ENCODE measurements around the gene CDK10.
A peak's percentile ranks its signal among the peaks of the same experiment; 100 is the strongest.

CDK10 gene

DNA sequence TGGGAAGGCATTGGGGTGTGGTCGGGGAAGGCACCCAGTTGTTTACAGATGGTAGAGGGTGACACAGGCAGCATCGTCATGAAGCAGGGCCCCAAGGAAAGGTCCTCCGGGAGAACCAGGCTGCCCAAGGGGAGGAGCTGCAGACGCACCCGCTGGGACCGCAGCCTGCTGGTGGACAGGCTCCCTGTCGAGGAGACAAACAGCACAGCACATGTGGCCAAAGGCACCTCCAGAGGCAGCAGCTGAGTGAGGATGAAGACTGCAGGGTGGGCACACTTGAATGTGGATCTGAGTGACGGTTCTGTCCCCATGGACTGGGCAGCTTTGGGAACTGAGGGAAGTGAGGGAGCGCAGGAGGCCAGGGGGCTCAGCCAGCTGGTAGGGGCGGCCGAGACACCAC is 41.4 kb upstream of the CDK10 start:
- H3K4me3 ChIP-seq (ENCODE audit: insufficient read length, low read depth) = no peak overlapping the region
- TF ChIP-seq ZNF274 (IDR thresholded peaks at IDR 0.05; ENCODE audit: low read depth, low read length) (no peak), YY1 (IDR thresholded peaks at IDR 0.05; ENCODE audit: insufficient read depth, insufficient read length) (no peak), SUZ12 (IDR thresholded peaks at IDR 0.05; ENCODE audit: extremely low read depth, insufficient read depth, insufficient read length) (no peak)
- no peaks in the 10 kb centered on the region for H3K9me3 ChIP-seq (ENCODE audit: insufficient read depth, low read length)
- no peak overlapping the region for H3K9ac ChIP-seq (ENCODE audit: insufficient read length, low read depth)
- H3K36me3 ChIP-seq (ENCODE audit: insufficient read depth, insufficient read length, low read length) = peaks cover 35% of the 10 kb centered on the region
- no peak for DNase-seq (ENCODE audit: low read depth, low spot score)
- H3K27me3 ChIP-seq (ENCODE audit: insufficient read depth, insufficient read length) = no peaks in the 10 kb centered on the region
- peaks cover 13% of the 10 kb centered on the region for H3K4me1 ChIP-seq (ENCODE audit: insufficient read depth, insufficient read length)

DNA sequence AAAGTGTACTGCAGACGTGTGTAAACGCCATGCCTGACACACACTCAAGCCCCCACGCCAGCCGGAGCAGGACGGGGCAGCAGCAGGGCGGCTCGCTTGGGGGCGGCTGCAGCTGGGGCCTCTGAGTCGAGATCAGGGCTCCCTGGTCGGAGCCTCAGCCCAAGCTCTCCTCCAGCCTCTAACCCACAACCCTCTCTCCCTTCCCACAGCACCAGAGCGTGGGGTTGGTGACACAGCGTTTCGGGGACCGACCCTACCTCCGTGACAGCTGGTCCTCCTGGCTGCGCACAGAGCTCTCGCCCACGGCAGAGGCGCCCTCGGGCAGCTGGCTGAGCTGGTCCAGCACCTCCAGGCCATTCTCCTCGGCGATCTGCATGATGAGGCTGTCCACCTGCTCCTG is 40.2 kb upstream of the CDK10 start:
- H3K36me3 ChIP-seq (ENCODE audit: insufficient read depth, insufficient read length, low read length) = peaks cover 44% of the 10 kb centered on the region
- H3K27me3 ChIP-seq (ENCODE audit: insufficient read depth, insufficient read length) = no peaks in the 10 kb centered on the region
- no peak overlapping the region for H3K9ac ChIP-seq (ENCODE audit: insufficient read length, low read depth)
- no peaks in the 10 kb centered on the region for H3K9me3 ChIP-seq (ENCODE audit: insufficient read depth, low read length)
- peaks cover 13% of the 10 kb centered on the region for H3K4me1 ChIP-seq (ENCODE audit: insufficient read depth, insufficient read length)
- H3K4me3 ChIP-seq (ENCODE audit: insufficient read length, low read depth) = no peak overlapping the region
- DNase-seq (ENCODE audit: low read depth, low spot score) = no peak
- TF ChIP-seq ZNF274 (IDR thresholded peaks at IDR 0.05; ENCODE audit: low read depth, low read length) = no peak
- no peak for TF ChIP-seq YY1 (IDR thresholded peaks at IDR 0.05; ENCODE audit: insufficient read depth, insufficient read length)
- TF ChIP-seq SUZ12 (IDR thresholded peaks at IDR 0.05; ENCODE audit: extremely low read depth, insufficient read depth, insufficient read length) = no peak

DNA sequence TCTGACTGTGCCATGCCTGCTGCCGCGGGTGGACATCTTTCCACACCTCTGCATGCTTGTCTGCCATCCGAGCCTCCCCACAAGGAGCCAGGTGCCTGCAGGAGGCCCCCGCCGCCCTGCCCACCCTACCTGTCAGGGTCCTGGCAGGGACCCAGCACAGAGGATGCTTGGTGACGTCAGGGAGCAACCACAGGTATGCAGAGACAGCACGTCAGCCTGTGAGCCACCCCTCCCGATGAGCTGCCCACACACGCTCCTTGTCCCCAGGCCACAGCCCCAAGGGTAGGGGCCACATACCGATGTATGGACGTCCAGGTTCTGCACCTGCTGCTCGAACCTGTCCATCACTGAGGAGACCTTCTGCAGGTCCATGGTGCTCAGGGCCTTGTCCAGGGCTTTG is 39.6 kb upstream of the CDK10 start:
- TF ChIP-seq ZNF274 (IDR thresholded peaks at IDR 0.05; ENCODE audit: low read depth, low read length) (no peak), SUZ12 (IDR thresholded peaks at IDR 0.05; ENCODE audit: extremely low read depth, insufficient read depth, insufficient read length) (no peak), YY1 (IDR thresholded peaks at IDR 0.05; ENCODE audit: insufficient read depth, insufficient read length) (no peak)
- Histone ChIP-seq H3K4me3 (ENCODE audit: insufficient read length, low read depth) (no peak overlapping the region), H3K36me3 (ENCODE audit: insufficient read depth, insufficient read length, low read length) (peaks cover 50% of the 10 kb centered on the region), H3K9me3 (ENCODE audit: insufficient read depth, low read length) (no peaks in the 10 kb centered on the region), H3K9ac (ENCODE audit: insufficient read length, low read depth) (no peak overlapping the region), H3K27me3 (ENCODE audit: insufficient read depth, insufficient read length) (no peaks in the 10 kb centered on the region), H3K4me1 (ENCODE audit: insufficient read depth, insufficient read length) (peaks cover 11% of the 10 kb centered on the region)
- no peak for DNase-seq (ENCODE audit: low read depth, low spot score)

DNA sequence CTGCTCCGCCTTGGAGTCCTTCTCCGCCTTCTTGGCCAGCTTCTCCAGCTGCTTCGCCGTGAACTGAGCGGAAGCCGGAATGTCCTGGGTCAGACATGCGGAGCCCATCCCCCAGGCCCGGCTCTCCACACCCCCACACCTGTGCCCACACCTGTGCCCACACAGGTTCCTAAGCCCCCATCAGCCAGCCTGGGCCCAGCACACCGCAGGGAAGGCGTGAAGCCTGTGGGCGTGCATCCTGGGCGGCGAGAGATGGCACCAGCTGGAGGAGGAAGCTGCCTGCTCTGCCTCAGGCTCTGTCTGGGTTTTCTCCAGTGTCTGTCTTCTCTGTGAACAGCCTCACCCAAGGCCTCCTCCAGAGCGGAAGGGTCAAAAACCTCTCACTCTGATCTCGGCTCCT is 34.9 kb upstream of the CDK10 start:
- DNase-seq (ENCODE audit: low read depth, low spot score) = no peak
- no peaks in the 10 kb centered on the region for H3K27me3 ChIP-seq (ENCODE audit: insufficient read depth, insufficient read length)
- no peak overlapping the region for H3K9ac ChIP-seq (ENCODE audit: insufficient read length, low read depth)
- no peak for TF ChIP-seq SUZ12 (IDR thresholded peaks at IDR 0.05; ENCODE audit: extremely low read depth, insufficient read depth, insufficient read length)
- no peak for TF ChIP-seq YY1 (IDR thresholded peaks at IDR 0.05; ENCODE audit: insufficient read depth, insufficient read length)
- TF ChIP-seq ZNF274 (IDR thresholded peaks at IDR 0.05; ENCODE audit: low read depth, low read length) = no peak
- no peaks in the 10 kb centered on the region for H3K9me3 ChIP-seq (ENCODE audit: insufficient read depth, low read length)
- no peak overlapping the region for H3K4me3 ChIP-seq (ENCODE audit: insufficient read length, low read depth)
- H3K4me1 ChIP-seq (ENCODE audit: insufficient read depth, insufficient read length) = peaks cover 7% of the 10 kb centered on the region
- peaks cover 48% of the 10 kb centered on the region for H3K36me3 ChIP-seq (ENCODE audit: insufficient read depth, insufficient read length, low read length)

DNA sequence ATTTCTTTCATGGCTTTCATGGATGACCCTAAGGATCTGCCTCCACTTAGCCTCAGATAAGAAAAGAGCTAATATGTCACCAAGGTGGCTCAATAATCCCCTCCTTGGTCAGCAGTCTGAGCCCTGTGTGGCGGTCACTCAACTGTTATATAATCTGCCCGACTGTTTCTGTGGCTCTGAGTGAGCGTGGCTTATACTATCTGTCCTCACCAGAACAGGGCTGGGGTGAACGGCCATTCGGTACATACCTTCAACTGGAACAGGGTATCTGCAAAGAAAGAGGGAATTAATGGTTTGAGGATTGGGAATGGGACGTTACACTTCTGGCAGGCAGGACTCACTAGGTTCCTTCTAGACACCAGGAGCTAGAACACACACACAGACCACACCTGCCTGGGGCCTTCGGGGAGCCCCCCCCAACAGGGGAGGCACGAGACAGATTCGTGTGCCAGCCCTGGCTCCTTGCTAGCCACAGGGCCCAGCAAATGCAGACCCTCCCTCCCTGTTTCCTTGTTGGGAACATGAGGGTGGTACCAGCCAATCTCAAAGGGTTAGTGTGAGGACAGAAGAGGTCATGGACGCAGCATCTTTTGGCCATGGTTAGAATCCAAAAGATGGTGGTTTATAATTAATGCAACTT is 32.7 kb upstream of the CDK10 start:
- Histone ChIP-seq H3K36me3 (ENCODE audit: insufficient read depth, insufficient read length, low read length) (peaks cover 42% of the 10 kb centered on the region), H3K4me1 (ENCODE audit: insufficient read depth, insufficient read length) (peaks cover 7% of the 10 kb centered on the region), H3K27me3 (ENCODE audit: insufficient read depth, insufficient read length) (no peaks in the 10 kb centered on the region), H3K9me3 (ENCODE audit: insufficient read depth, low read length) (no peaks in the 10 kb centered on the region), H3K4me3 (ENCODE audit: insufficient read length, low read depth) (no peak overlapping the region), H3K9ac (ENCODE audit: insufficient read length, low read depth) (no peak overlapping the region)
- TF ChIP-seq SUZ12 (IDR thresholded peaks at IDR 0.05; ENCODE audit: extremely low read depth, insufficient read depth, insufficient read length) (no peak), YY1 (IDR thresholded peaks at IDR 0.05; ENCODE audit: insufficient read depth, insufficient read length) (no peak), ZNF274 (IDR thresholded peaks at IDR 0.05; ENCODE audit: low read depth, low read length) (no peak)
- no peak for DNase-seq (ENCODE audit: low read depth, low spot score)

DNA sequence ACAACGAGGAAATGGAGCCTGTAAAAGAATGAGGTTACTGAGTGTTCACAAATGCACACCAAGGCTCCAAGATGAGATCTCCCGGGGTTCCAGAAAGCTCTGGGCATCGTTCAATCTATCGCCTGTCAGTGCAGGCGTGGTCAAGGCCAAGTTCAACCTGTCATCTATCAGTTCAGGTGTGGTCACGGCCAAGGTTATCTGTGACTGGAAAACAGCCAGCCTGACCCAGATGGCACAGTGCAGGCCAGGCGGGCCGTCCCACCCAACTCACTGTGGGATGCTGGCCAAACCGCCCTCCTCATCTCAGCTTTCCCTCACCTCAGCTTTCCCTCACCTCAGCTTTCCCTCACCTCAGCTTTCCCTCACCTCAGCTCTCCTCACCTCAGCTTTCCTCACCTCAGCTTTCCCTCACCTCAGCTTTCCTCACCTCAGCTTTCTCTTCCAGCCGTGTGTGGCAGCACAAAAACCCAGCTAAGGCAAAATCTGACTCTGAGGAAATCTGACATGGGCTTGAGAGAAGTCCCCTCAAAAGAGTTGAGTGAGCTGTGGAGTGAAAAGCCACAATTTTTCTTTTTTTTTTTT is 31.3 kb upstream of the CDK10 start:
- H3K27me3 ChIP-seq (ENCODE audit: insufficient read depth, insufficient read length) = no peaks in the 10 kb centered on the region
- DNase-seq (ENCODE audit: low read depth, low spot score) = no peak
- H3K9me3 ChIP-seq (ENCODE audit: insufficient read depth, low read length) = no peaks in the 10 kb centered on the region
- TF ChIP-seq YY1 (IDR thresholded peaks at IDR 0.05; ENCODE audit: insufficient read depth, insufficient read length) (no peak), ZNF274 (IDR thresholded peaks at IDR 0.05; ENCODE audit: low read depth, low read length) (no peak), SUZ12 (IDR thresholded peaks at IDR 0.05; ENCODE audit: extremely low read depth, insufficient read depth, insufficient read length) (no peak)
- no peak overlapping the region for H3K4me3 ChIP-seq (ENCODE audit: insufficient read length, low read depth)
- peaks cover 7% of the 10 kb centered on the region for H3K4me1 ChIP-seq (ENCODE audit: insufficient read depth, insufficient read length)
- H3K36me3 ChIP-seq (ENCODE audit: insufficient read depth, insufficient read length, low read length) = peaks cover 53% of the 10 kb centered on the region
- H3K9ac ChIP-seq (ENCODE audit: insufficient read length, low read depth) = no peak overlapping the region

DNA sequence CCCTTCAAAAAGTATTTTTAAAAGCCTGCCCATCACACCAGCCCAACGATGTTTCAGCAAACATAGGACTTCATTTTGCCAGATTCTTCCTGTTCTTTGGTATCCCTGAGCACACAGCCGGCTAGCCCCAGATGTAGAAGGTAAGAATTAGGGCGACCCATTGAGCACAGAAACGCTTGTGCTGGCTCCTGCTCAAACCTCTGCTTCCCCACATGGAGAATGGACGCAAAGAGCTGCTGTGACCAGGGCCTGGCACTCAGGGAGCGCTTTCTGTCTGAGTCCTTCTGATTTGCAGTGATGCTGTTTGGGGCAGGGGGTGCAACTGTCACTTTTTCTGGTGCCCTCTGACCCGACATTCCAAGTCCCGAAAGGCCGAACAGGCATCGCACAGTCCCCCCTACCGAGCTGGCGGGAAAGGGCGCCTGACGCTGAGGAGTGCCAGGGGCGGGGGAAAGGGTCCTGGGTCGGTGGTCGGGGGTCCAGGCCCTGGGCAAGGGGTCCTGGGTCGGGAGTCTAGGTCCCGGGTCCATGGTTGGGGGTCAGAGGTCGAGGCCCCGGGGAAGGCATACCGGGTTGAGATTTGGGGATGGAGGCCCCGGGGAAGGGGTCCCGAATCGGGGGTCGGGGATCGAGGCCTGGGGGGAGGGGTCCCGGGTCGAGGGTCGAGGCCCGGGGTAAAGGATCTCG is 29.9 kb upstream of the CDK10 start:
- no peaks in the 10 kb centered on the region for H3K27me3 ChIP-seq (ENCODE audit: insufficient read depth, insufficient read length)
- peak overlapping the region; percentile 99 for H3K9ac ChIP-seq (ENCODE audit: insufficient read length, low read depth)
- TF ChIP-seq SUZ12 (IDR thresholded peaks at IDR 0.05; ENCODE audit: extremely low read depth, insufficient read depth, insufficient read length) (no peak), ZNF274 (IDR thresholded peaks at IDR 0.05; ENCODE audit: low read depth, low read length) (no peak), YY1 (IDR thresholded peaks at IDR 0.05; ENCODE audit: insufficient read depth, insufficient read length) (no peak)
- no peak for DNase-seq (ENCODE audit: low read depth, low spot score)
- H3K4me1 ChIP-seq (ENCODE audit: insufficient read depth, insufficient read length) = peaks cover 7% of the 10 kb centered on the region
- peak overlapping the region; percentile 99 for H3K4me3 ChIP-seq (ENCODE audit: insufficient read length, low read depth)
- peaks cover 56% of the 10 kb centered on the region for H3K36me3 ChIP-seq (ENCODE audit: insufficient read depth, insufficient read length, low read length)
- H3K9me3 ChIP-seq (ENCODE audit: insufficient read depth, low read length) = no peaks in the 10 kb centered on the region
